GM23338 (cell line): ENCODE measurements around the gene TMEM213.

Experiments used
- CREB1 ChIP-seq: fragments of 250-450 bp; sonication (Bioruptor Pico); IDR thresholded peaks from 2 replicates; pipeline ENCODE4 v1.5.0; 2020; ENCODE audit warnings: low read depth, mild to moderate bottlenecking, moderate library complexity
- EZH2 ChIP-seq: fragments of 200-600 bp; sonication (generic); IDR thresholded peaks from one replicate; pipeline ENCODE4 v1.8.0; 2017; ENCODE audit warnings: antibody characterized with exemption, mild to moderate bottlenecking, low read depth; ENCODE audit not compliant: unreplicated experiment
- EZH2phosphoT487 ChIP-seq: fragments of 200-600 bp; sonication (generic); IDR thresholded peaks from one replicate; pipeline ENCODE4 v1.8.1; 2018; ENCODE audit warnings: antibody characterized with exemption; ENCODE audit not compliant: unreplicated experiment
- JUNB ChIP-seq: IDR thresholded peaks from one replicate; pipeline ENCODE4 v1.6.1; 2016; ENCODE audit warnings: antibody characterized with exemption; ENCODE audit not compliant: unreplicated experiment
- NANOG ChIP-seq: IDR thresholded peaks from 2 replicates; pipeline ENCODE4 v1.6.1; 2016; ENCODE audit warnings: antibody characterized with exemption, borderline replicate concordance
- POLR2AphosphoS5 ChIP-seq: IDR thresholded peaks from 2 replicates; pipeline ENCODE4 v1.6.1; 2016; ENCODE audit warnings: antibody characterized with exemption, low read depth
- REST ChIP-seq: IDR thresholded peaks from one replicate; pipeline ENCODE4 v1.6.1; 2018; ENCODE audit warnings: antibody characterized with exemption; ENCODE audit not compliant: unreplicated experiment
- STAT1 ChIP-seq: IDR thresholded peaks from one replicate; pipeline ENCODE4 v1.6.1; 2016; ENCODE audit warnings: antibody characterized with exemption; ENCODE audit not compliant: unreplicated experiment
- ZNF114 ChIP-seq: fragments of 250-450 bp; sonication (Bioruptor Pico); IDR thresholded peaks from 2 replicates; pipeline ENCODE4 v1.5.0; 2020; ENCODE audit warnings: mild to moderate bottlenecking, moderate library complexity
- ZNF331 ChIP-seq: fragments of 250-450 bp; sonication (Bioruptor Pico); IDR thresholded peaks from 2 replicates; pipeline ENCODE4 v1.5.0; 2020; ENCODE audit warnings: low read depth, mild to moderate bottlenecking, moderate library complexity
- TF ChIP-seq, protein P1 (sequence below), 2 experiments: fragments of 200-600 bp in 1 of 2; sonication (generic) in 1 of 2; conservative IDR thresholded peaks; 2 replicates each; pipeline versions ENCODE4 v1.5.1 to v1.6.1; 2016 to 2017; ENCODE audit warnings: antibody characterized with exemption in 2 of 2, low read depth in 2 of 2, mild to moderate bottlenecking in 2 of 2, moderate library complexity in 1 of 2
- TF ChIP-seq, protein P2 (sequence below): IDR thresholded peaks from 2 replicates; pipeline ENCODE4 v1.6.1; 2016; ENCODE audit warnings: antibody characterized with exemption

DNA sequence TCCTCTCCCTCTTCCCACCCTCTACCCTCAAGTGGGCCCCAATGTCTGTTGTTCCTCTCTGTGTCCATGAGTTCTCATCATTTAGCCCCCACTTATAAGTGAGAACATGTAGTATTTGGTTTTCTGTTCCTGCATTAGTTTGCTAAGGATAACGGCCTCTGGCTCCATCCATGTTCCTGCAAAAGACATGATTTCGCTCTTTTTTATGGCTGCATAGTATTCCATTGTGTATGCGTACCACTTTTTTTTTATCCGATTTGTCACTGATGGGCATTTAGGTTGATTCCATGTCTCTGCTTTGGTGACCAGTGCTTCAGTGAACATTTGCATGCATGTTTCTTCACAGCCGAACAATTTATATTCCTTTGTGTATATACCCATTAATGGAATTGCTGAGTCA, 51.9 kb downstream of the TMEM213 start:
- TF ChIP-seq, protein P1, sequence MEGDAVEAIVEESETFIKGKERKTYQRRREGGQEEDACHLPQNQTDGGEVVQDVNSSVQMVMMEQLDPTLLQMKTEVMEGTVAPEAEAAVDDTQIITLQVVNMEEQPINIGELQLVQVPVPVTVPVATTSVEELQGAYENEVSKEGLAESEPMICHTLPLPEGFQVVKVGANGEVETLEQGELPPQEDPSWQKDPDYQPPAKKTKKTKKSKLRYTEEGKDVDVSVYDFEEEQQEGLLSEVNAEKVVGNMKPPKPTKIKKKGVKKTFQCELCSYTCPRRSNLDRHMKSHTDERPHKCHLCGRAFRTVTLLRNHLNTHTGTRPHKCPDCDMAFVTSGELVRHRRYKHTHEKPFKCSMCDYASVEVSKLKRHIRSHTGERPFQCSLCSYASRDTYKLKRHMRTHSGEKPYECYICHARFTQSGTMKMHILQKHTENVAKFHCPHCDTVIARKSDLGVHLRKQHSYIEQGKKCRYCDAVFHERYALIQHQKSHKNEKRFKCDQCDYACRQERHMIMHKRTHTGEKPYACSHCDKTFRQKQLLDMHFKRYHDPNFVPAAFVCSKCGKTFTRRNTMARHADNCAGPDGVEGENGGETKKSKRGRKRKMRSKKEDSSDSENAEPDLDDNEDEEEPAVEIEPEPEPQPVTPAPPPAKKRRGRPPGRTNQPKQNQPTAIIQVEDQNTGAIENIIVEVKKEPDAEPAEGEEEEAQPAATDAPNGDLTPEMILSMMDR (conservative IDR thresholded peaks at IDR 0.05; ENCODE audit: low read depth in 2 of 2) = no peak
- TF ChIP-seq EZH2 = no peak
- no peak for TF ChIP-seq EZH2phosphoT487
- TF ChIP-seq REST = no peak
- TF ChIP-seq POLR2AphosphoS5 = no peak
- no peak for TF ChIP-seq JUNB
- no peak for TF ChIP-seq STAT1
- no peak for TF ChIP-seq ZNF331 (CRISPR knock-in tag)
- TF ChIP-seq CREB1 (CRISPR knock-in tag) = no peak
- TF ChIP-seq, protein P2, sequence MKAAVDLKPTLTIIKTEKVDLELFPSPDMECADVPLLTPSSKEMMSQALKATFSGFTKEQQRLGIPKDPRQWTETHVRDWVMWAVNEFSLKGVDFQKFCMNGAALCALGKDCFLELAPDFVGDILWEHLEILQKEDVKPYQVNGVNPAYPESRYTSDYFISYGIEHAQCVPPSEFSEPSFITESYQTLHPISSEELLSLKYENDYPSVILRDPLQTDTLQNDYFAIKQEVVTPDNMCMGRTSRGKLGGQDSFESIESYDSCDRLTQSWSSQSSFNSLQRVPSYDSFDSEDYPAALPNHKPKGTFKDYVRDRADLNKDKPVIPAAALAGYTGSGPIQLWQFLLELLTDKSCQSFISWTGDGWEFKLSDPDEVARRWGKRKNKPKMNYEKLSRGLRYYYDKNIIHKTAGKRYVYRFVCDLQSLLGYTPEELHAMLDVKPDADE = no peak
- no peak for TF ChIP-seq NANOG
- TF ChIP-seq ZNF114 (CRISPR knock-in tag) = no peak
